GM12891 (cell line): ENCODE results near the gene TNFAIP3.

ENCODE experiments used
- POLR2A ChIP-seq: IDR thresholded peaks from 2 replicates; pipeline ENCODE4 v1.6.1; 2011; ENCODE audit warnings: low read depth, low read length, control low read depth
- POLR2AphosphoS5 ChIP-seq: IDR thresholded peaks from 2 replicates; pipeline ENCODE4 v1.6.1; 2011; ENCODE audit warnings: low read depth, low read length, control low read depth
- POU2F2 ChIP-seq: IDR thresholded peaks from 2 replicates; pipeline ENCODE4 v1.6.1; 2011; ENCODE audit warnings: low read depth, mild to moderate bottlenecking, control low read depth, low read length, moderate library complexity
- SPI1 ChIP-seq: IDR thresholded peaks from 2 replicates; pipeline ENCODE4 v1.6.1; 2011; ENCODE audit warnings: low read depth, low read length, control low read depth
- TAF1 ChIP-seq: IDR thresholded peaks from 2 replicates; pipeline ENCODE4 v1.6.1; 2011; ENCODE audit warnings: low read depth, low read length, control low read depth

DNA sequence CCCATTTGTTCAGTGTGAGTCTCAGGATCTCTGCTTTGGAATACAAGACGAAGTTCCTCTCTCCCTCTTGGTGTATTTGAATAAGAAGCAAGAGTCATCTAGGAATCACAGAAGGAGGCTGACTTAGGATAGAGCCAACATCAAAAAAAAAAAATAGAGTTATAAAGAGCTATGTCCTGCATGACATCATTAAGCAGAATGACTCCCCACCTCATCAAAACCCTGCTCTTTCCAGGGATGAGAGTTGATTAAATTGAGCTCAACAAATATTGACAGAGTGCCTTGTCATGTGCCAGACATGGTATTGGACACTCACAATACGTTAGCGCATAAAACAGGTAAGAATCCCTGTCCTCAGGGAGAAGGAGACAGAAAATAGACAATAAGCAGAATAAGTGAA is 48.6 kb upstream of the TNFAIP3 start:
- TF ChIP-seq TAF1 (no peak), POLR2A (no peak), POLR2AphosphoS5 (no peak), SPI1 (no peak), POU2F2 (no peak)
